Measurements from ENCODE around the gene GSTK1.

GSTK1 gene

GRCh38 chr7:143296686-143297085 is 33.4 kb downstream of the GSTK1 start:
- DNase-seq (ENCODE audit: low spot score) = no peak

GRCh38 chr7:143299346-143299745 is 36.1 kb downstream of the GSTK1 start:
- DNase-seq (ENCODE audit: low spot score) = no peak

GRCh38 chr7:143299840-143300239 is 36.6 kb downstream of the GSTK1 start:
- peak; percentile 62 for DNase-seq (ENCODE audit: low spot score)

- DNase-seq (ENCODE audit: low spot score) = no peak
Measured at GRCh38 chr7:143300959-143301935, 38.0 kb downstream of the GSTK1 start.

- DNase-seq (ENCODE audit: low spot score) = no peak
Measured at GRCh38 chr7:143303733-143304132, 40.5 kb downstream of the GSTK1 start.

- no peak for DNase-seq (ENCODE audit: low spot score)
Measured at GRCh38 chr7:143304938-143305337, 41.7 kb downstream of the GSTK1 start.

GRCh38 chr7:143305423-143306070 is 42.3 kb downstream of the GSTK1 start:
- DNase-seq (ENCODE audit: low spot score) = peak; percentile 68

- no peak for DNase-seq (ENCODE audit: low spot score)
Measured at GRCh38 chr7:143308632-143309031, 45.4 kb downstream of the GSTK1 start.

GRCh38 chr7:143314127-143314526 is 50.9 kb downstream of the GSTK1 start:
- no peak for DNase-seq (ENCODE audit: low spot score)

- DNase-seq (ENCODE audit: low spot score) = no peak
Measured at GRCh38 chr7:143315776-143316175, 52.5 kb downstream of the GSTK1 start, which contains the start of gene CLCN1. Gene CLCN1 (plus strand): TSS chr7:143316111. CDS start chr7:143316213, 102 bp downstream.

GRCh38 chr7:143316492-143316891 is 53.3 kb downstream of the GSTK1 start:
- DNase-seq (ENCODE audit: low spot score) = no peak

GRCh38 chr7:143318661-143319060 is 55.4 kb downstream of the GSTK1 start:
- no peak for DNase-seq (ENCODE audit: low spot score)

Data from NAMALWA (cell line).